Endothelial cell of umbilical vein (primary cell): ENCODE measurements around the gene SRRM5. TPM values are rescaled to one million over a fixed set of nuclear protein-coding genes. Genes with fewer than 3 reads are reported as not detected.

Experiments used
- BruUV-seq: library from RNA; stranded (reverse); fragments of 400-500 nt; replicated peaks from 2 replicates; lab custom pipeline; 2021; lab: Mats Ljungman, UMichigan
- CTCF ChIA-PET: fragments of 300-600, 350-600 bp; sonication (Branson Sonifier 250); formaldehyde crosslinking; loops from one replicate; lab custom pipeline; 2021; ENCODE audit warnings: antibody characterized with exemption, inconsistent platforms; lab: Charles Lee
- POLR2A ChIA-PET: fragments of 300-600, 350-600 bp; sonication (Branson Sonifier 250); formaldehyde crosslinking; loops from one replicate; lab custom pipeline; 2021; ENCODE audit warnings: antibody characterized with exemption, inconsistent platforms; lab: Charles Lee
- DNase-seq: peaks from one replicate; pipeline ENCODE4 v3.0.0-alpha.2; 2011; ENCODE audit warnings: low read depth, low spot score
- FAIRE-seq: peaks from 2 replicates; lab custom pipeline; 2011; peaks lifted over from hg19 to GRCh38; lab: Jason Lieb, UNC
- H2AFZ ChIP-seq: 2 replicates; pipeline ENCODE4 v1.6.0; 2012; ENCODE audit warnings: low read depth, low read length, control low read depth, inconsistent platforms
- H3K27ac ChIP-seq: 2 replicates; pipeline ENCODE4 v1.5.1; 2011; ENCODE audit warnings: low read depth, mild to moderate bottlenecking, control low read depth, low read length, moderate library complexity; ENCODE audit not compliant: insufficient read depth
- H3K27me3 ChIP-seq, 2 experiments: 2 replicates each; pipeline versions ENCODE4 v1.6.0 to v1.6.1; 2011; ENCODE audit warnings: low read length in 2 of 2, mixed read lengths in 1 of 2; ENCODE audit not compliant: control insufficient read depth in 2 of 2, insufficient read depth in 2 of 2
- H3K36me3 ChIP-seq, 2 experiments: 2 replicates in 1 of 2; 3 replicates in 1 of 2; pipeline ENCODE4 v1.5.1; 2011; ENCODE audit warnings: low read length in 2 of 2, mild to moderate bottlenecking in 1 of 2, moderate library complexity in 1 of 2; ENCODE audit not compliant: control insufficient read depth in 2 of 2, insufficient read depth in 2 of 2; ENCODE audit errors: extremely low read depth in 1 of 2
- H3K4me1 ChIP-seq: 3 replicates; pipeline ENCODE4 v1.5.1; 2011; ENCODE audit warnings: mild to moderate bottlenecking, low read length; ENCODE audit not compliant: control insufficient read depth, insufficient read depth; ENCODE audit errors: extremely low read depth
- H3K4me2 ChIP-seq: 2 replicates; pipeline ENCODE4 v1.6.1; 2011; ENCODE audit warnings: low read length, control low read depth, mixed read lengths; ENCODE audit not compliant: insufficient read depth
- H3K4me3 ChIP-seq, 3 experiments: fragments of 200-600 bp in 1 of 3; sonication (generic), shearing (Covaris generic) in 1 of 3; replicated peaks in 1 of 3; 2 replicates each; pipeline ENCODE4 v1.5.1; 2011 to 2016; ENCODE audit warnings: control low read depth in 3 of 3, low read length in 3 of 3, mild to moderate bottlenecking in 2 of 3, inconsistent platforms in 1 of 3, low read depth in 1 of 3, moderate library complexity in 1 of 3; ENCODE audit not compliant: insufficient read depth in 1 of 3
- H3K79me2 ChIP-seq: 2 replicates; pipeline ENCODE4 v1.6.0; 2012; ENCODE audit warnings: low read length, inconsistent platforms; ENCODE audit not compliant: control insufficient read depth, insufficient read depth
- H3K9ac ChIP-seq: replicated peaks from 2 replicates; pipeline ENCODE3; 2011; ENCODE audit warnings: low read length, control low read depth; ENCODE audit not compliant: insufficient read depth; ENCODE audit errors: extremely low read depth
- H3K9me1 ChIP-seq: replicated peaks from 3 replicates; pipeline ENCODE4 v1.6.0; 2011; ENCODE audit warnings: mild to moderate bottlenecking, low read length; ENCODE audit not compliant: control insufficient read depth, insufficient read depth; ENCODE audit errors: extremely low read depth
- H3K9me3 ChIP-seq: replicated peaks from 2 replicates; pipeline ENCODE4 v1.5.1; 2012; ENCODE audit warnings: low read length, inconsistent platforms; ENCODE audit not compliant: control insufficient read depth, insufficient read depth
- H4K20me1 ChIP-seq: replicated peaks from 2 replicates; pipeline ENCODE3; 2011; ENCODE audit warnings: mild to moderate bottlenecking, low read length; ENCODE audit not compliant: control insufficient read depth, insufficient read depth; ENCODE audit errors: extremely low read depth
- EZH2 ChIP-seq: IDR thresholded peaks from 2 replicates; pipeline ENCODE4 v1.6.1; 2012; ENCODE audit warnings: borderline replicate concordance, low read depth, mild to moderate bottlenecking, moderate library complexity, low read length, inconsistent platforms; ENCODE audit not compliant: severe bottlenecking
- FOS ChIP-seq: IDR thresholded peaks from 2 replicates; pipeline ENCODE4 v1.6.1; 2011; ENCODE audit warnings: mild to moderate bottlenecking, low read length, moderate library complexity, borderline replicate concordance; ENCODE audit not compliant: insufficient read depth
- GATA2 ChIP-seq: IDR thresholded peaks from 2 replicates; pipeline ENCODE4 v1.7.0; 2011; ENCODE audit warnings: low read depth, mild to moderate bottlenecking, moderate library complexity, mixed read lengths, low read length; ENCODE audit not compliant: insufficient read length, insufficient read depth
- JUN ChIP-seq: IDR thresholded peaks from 2 replicates; pipeline ENCODE4 v1.6.1; 2011; ENCODE audit warnings: borderline replicate concordance, low read depth; ENCODE audit not compliant: insufficient read length, insufficient read depth
- MYC ChIP-seq: IDR thresholded peaks from one replicate; pipeline ENCODE4 v1.6.1; 2011; ENCODE audit warnings: mild to moderate bottlenecking, low read depth, low read length
- POLR2A ChIP-seq: IDR thresholded peaks from 2 replicates; pipeline ENCODE4 v1.6.1; 2012; ENCODE audit warnings: low read depth, mild to moderate bottlenecking, control low read depth, low read length
- POLR2AphosphoS5 ChIP-seq: IDR thresholded peaks from 2 replicates; pipeline ENCODE4 v1.6.1; 2012; ENCODE audit warnings: low read depth, mild to moderate bottlenecking, control low read depth, low read length, moderate library complexity; ENCODE audit not compliant: insufficient read depth
- dilution Hi-C: fragments of 300-500 bp; cut with MboI; formaldehyde crosslinking; loops from one replicate; pipeline ENCODE4 v1.15.0; 2019; ENCODE audit warnings: low sequenced_read_pairs; ENCODE audit not compliant: extremely low pct_ligation_motif_present
- intact Hi-C: fragments of 100-400 bp; cut with micrococcal nuclease; formaldehyde crosslinking; loops from one replicate; pipeline ENCODE4 v1.10.0; 2022
- polyA plus RNA-seq, 4 experiments: library from polyadenylated mRNA; depleted of rRNA in 3 of 4; stranded (reverse) in 3 of 4; unstranded in 1 of 4; fragments of >200 nt; gene quantifications; 2 replicates each; pipeline versions ENCODE4 v1.2.1 to v1.2.3, GENCODE V29; 2011 to 2012; ENCODE audit warnings: missing spikeins in 1 of 4
- total RNA-seq: library from RNA; stranded (reverse); gene quantifications from 2 replicates; pipeline ENCODE4 v1.2.3, GENCODE V29; 2021
- TF ChIP-seq, protein P1 (sequence below): IDR thresholded peaks from 2 replicates; pipeline ENCODE4 v1.6.1; 2011; ENCODE audit not compliant: insufficient read depth, insufficient read length
- TF ChIP-seq, protein P2 (sequence below), 2 donors: IDR thresholded peaks; 1 replicate in 1 of 2; 2 replicates in 1 of 2; pipeline ENCODE4 v1.5.1; 2011; ENCODE audit warnings: low read length in 2 of 2, mild to moderate bottlenecking in 2 of 2, moderate library complexity in 2 of 2, control low read depth in 1 of 2, inconsistent platforms in 1 of 2, low read depth in 1 of 2; ENCODE audit not compliant: insufficient read depth in 1 of 2; ENCODE audit errors: extremely low read depth in 1 of 2

The SRRM5 gene
- total and polyA plus RNA-seq, 2 donors (not counting 3 experiments of a cell fraction or from before 2014, with no cell fraction given), result 0.17 to 0.27 TPM

DNA sequence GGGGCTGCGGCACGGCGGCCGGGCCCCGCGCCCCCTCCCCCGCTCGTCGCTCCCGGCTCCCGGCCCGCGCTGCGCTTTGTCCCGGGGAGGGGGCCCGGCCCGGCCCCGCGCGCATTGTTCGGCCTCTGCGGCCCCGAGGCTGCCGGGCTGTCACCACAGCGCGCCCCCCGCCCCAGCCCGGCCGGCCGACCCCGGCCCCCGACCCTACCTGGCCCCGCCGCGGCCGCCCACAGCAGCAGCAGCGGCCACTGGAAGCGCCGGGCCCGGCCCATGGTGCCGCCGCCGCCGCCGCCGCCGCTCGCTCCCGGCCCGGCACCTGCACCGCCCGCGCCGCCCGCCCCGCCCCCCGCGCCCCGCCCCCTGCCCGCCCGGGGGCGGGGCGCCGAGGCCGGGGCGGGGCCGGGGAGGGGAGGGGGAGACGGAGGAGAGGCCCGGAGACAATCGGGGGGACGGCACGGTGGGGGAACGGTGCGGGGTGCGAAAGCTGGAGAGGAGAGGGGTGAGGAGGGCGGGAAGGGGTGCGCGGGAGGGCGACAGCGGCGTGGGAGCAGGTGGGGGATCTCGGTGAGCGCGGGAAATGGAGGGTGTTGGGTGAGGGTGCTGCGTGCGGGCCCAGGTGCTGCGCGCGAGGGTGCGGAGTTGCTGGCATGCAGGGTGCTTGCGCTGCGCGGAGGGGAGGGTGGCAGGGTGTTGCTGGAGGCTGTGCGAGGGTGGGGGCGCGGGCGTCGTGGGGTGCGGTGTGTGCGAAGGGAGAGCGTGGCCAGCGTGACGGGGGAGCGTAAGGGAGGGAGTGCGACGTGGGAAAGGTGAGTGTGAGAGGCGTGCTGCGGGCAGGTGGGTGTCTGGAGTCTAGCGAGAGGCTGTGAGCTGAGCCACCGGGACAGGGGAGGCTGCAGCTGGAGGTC is 27.9 kb downstream of the SRRM5 start, which contains the start of gene CADM4:
CADM4 (minus strand) TSS at position 332 of the 905 bp plus-strand sequence; CDS start at position 272, 60 bp downstream.
- BruUV-seq, result no TSS peak
- POLR2A ChIA-PET, result no interaction called here
- H3K9me1 ChIP-seq, result no peaks in the 10 kb centered on the region
- H3K4me2 ChIP-seq, result peak within 1 kb of the TSS; percentile 53
- no peak for FAIRE-seq
- H3K4me3 ChIP-seq, result peak within 1 kb of the TSS in 2 of 3 experiments; percentile 19 to 49
- no peaks in the 10 kb centered on the region for H3K79me2 ChIP-seq
- peaks cover 7% of the 10 kb centered on the region for H3K4me1 ChIP-seq
- intact Hi-C loops, result no loop called here
- H3K27ac ChIP-seq, result no peak within 1 kb of the TSS
- TF ChIP-seq EZH2 (peak; percentile 56), GATA2 (no peak)
- no peak within 1 kb of the TSS for H3K9ac ChIP-seq
- no peaks in the 10 kb centered on the region for H4K20me1 ChIP-seq
- DNase-seq, result no peak
- CTCF ChIA-PET, result no interaction called here
- dilution Hi-C loops, result no loop called here
- no peaks in the 10 kb centered on the region for H3K36me3 ChIP-seq
- peaks cover 15 to 25% of the 10 kb centered on the region in 2 experiments for H3K27me3 ChIP-seq
- no peaks in the 10 kb centered on the region for H3K9me3 ChIP-seq
- H2AFZ ChIP-seq, result peak within 1 kb of the TSS; percentile 97

DNA sequence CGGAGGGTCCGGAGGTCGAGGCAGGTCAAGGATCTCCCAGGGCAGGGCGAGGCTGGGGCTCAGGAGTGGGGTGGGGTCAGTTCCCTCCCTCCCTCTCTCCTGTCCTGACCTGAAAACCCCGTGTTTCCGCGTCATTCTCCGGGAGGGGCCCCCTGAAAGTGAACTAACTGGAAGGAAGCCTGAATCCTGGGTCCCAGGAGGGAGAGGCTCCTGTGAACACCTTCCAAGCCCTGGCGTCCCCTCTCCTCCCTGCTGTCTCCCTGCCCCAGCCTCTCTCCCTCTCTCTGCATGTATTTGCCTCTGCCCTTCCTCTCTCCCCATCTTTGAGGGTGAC is 28.5 kb downstream of the SRRM5 start:
- no peaks in the 10 kb centered on the region for H4K20me1 ChIP-seq
- H3K36me3 ChIP-seq, result no peaks in the 10 kb centered on the region
- intact Hi-C loops (no loop called here), dilution Hi-C loops (no loop called here)
- no peak overlapping the region for H3K27ac ChIP-seq
- H3K9me3 ChIP-seq, result no peaks in the 10 kb centered on the region
- no peak for FAIRE-seq
- no peak overlapping the region for H3K9ac ChIP-seq
- peaks cover 7% of the 10 kb centered on the region for H3K4me1 ChIP-seq
- ChIA-PET POLR2A (no interaction called here), CTCF (interaction anchor here (1.6 kb wide), 1 partner anchor 12 kb away, joined by 8 read pairs; no protein-coding TSS in a partner anchor)
- TF ChIP-seq GATA2, result no peak
- TF ChIP-seq MYC, result no peak
- TF ChIP-seq JUN, result no peak
- TF ChIP-seq POLR2AphosphoS5, result no peak
- no peak for TF ChIP-seq POLR2A
- TF ChIP-seq EZH2, result no peak
- TF ChIP-seq, protein P1, sequence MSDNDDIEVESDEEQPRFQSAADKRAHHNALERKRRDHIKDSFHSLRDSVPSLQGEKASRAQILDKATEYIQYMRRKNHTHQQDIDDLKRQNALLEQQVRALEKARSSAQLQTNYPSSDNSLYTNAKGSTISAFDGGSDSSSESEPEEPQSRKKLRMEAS, result no peak
- TF ChIP-seq FOS, result no peak
- TF ChIP-seq, protein P2, sequence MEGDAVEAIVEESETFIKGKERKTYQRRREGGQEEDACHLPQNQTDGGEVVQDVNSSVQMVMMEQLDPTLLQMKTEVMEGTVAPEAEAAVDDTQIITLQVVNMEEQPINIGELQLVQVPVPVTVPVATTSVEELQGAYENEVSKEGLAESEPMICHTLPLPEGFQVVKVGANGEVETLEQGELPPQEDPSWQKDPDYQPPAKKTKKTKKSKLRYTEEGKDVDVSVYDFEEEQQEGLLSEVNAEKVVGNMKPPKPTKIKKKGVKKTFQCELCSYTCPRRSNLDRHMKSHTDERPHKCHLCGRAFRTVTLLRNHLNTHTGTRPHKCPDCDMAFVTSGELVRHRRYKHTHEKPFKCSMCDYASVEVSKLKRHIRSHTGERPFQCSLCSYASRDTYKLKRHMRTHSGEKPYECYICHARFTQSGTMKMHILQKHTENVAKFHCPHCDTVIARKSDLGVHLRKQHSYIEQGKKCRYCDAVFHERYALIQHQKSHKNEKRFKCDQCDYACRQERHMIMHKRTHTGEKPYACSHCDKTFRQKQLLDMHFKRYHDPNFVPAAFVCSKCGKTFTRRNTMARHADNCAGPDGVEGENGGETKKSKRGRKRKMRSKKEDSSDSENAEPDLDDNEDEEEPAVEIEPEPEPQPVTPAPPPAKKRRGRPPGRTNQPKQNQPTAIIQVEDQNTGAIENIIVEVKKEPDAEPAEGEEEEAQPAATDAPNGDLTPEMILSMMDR (IDR thresholded peaks at IDR 0.05; ENCODE audit: extremely low read depth in 1 of 2, insufficient read depth in 1 of 2, low read depth in 1 of 2, low read length in 2 of 2), result no peak
- DNase-seq, result no peak
- H3K79me2 ChIP-seq, result no peaks in the 10 kb centered on the region
- no TSS peak for BruUV-seq
- no peaks in the 10 kb centered on the region for H3K9me1 ChIP-seq
- H3K27me3 ChIP-seq, result peaks cover 15 to 25% of the 10 kb centered on the region in 2 experiments
- peak overlapping the region in 1 of 3 experiments; percentile 49 for H3K4me3 ChIP-seq
- H2AFZ ChIP-seq, result peak overlapping the region; percentile 97
- peak overlapping the region; percentile 41 for H3K4me2 ChIP-seq
